Left lung (tissue), 10 donors: Measurements from ENCODE around the gene ERVFRD-1. TPM values are rescaled to one million over a fixed set of nuclear protein-coding genes. Genes with fewer than 3 reads are reported as not detected.

ENCODE experiments used
- ATAC-seq: fragments of 200-7000 bp; cut with Tn5 transposase; one replicate; pipeline ENCODE4 v1.9.1; 2020; ENCODE audit warnings: moderate library complexity
- DNase-seq, 4 donors: peaks; one replicate each; pipeline ENCODE4 v3.0.0-alpha.2; 2013 to 2020
- H3K27ac ChIP-seq, 2 donors: fragments of 200-600 bp; sonication (generic) in 1 of 2; one replicate each; pipeline versions ENCODE4 v1.5.0 to v1.8.0; 2020 to 2021
- H3K27me3 ChIP-seq, 2 donors: fragments of 200-600 bp; sonication (generic) in 1 of 2; one replicate each; pipeline versions ENCODE4 v1.5.0 to v1.8.0; 2020 to 2021
- H3K36me3 ChIP-seq, 2 donors: fragments of 200-600 bp; sonication (generic) in 1 of 2; one replicate each; pipeline versions ENCODE4 v1.5.0 to v1.8.0; 2020 to 2021
- H3K4me1 ChIP-seq, 2 donors: fragments of 200-600 bp; one replicate each; pipeline ENCODE4 v1.8.0; 2021
- H3K4me3 ChIP-seq, 2 donors: fragments of 200-600 bp; sonication (generic) in 1 of 2; one replicate each; pipeline versions ENCODE4 v1.5.0 to v1.8.0; 2020 to 2021; ENCODE audit warnings: mild to moderate bottlenecking in 1 of 2
- H3K9me3 ChIP-seq, 2 donors: fragments of 200-600 bp; sonication (generic) in 1 of 2; one replicate each; pipeline versions ENCODE4 v1.5.0 to v1.8.0; 2020 to 2021
- CTCF ChIP-seq, 2 donors: fragments of 200-600 bp; sonication (generic) in 1 of 2; IDR thresholded peaks; one replicate each; pipeline versions ENCODE4 v1.5.0 to v1.8.0; 2021; ENCODE audit warnings: antibody characterized with exemption in 2 of 2
- intact Hi-C, 2 donors: fragments of 100-400 bp; cut with DNase I; formaldehyde crosslinking; loops; one replicate each; pipeline versions ENCODE4 v1.11.2 to v1.14.2; 2022
- polyA plus RNA-seq, 6 donors: library from polyadenylated mRNA; unstranded; fragments of 120-200 nt; gene quantifications; one replicate each; pipeline ENCODE4 v1.2.1, GENCODE V29; 2013; ENCODE audit not compliant: insufficient read length in 6 of 6
- total RNA-seq, 2 donors: library from RNA; stranded (reverse); fragmentation: NEBNext Ultra II Directional; extraction: Animal tissue kit (Norgen Biotek cat#: 25700); gene quantifications; one replicate each; pipeline ENCODE4 v1.2.1, GENCODE V29; 2021
- donor health status: DM: no; HTN: yes; CAD: no.
- donor health status: DM: no; HTN: no; CAD: no.

ERVFRD-1 gene
- total and polyA plus RNA-seq, 8 donors, result 0.09 to 0.18 (median 0.13) TPM; not detected in 1

GRCh38 chr6:11069760-11070159, 41.8 kb downstream of the ERVFRD-1 start:
- Histone ChIP-seq H3K27me3 (peaks cover 0 to 6% of the 10 kb centered on the region in 2 donors), H3K36me3 (no peaks in the 10 kb centered on the region), H3K9me3 (no peaks in the 10 kb centered on the region), H3K27ac (no peak overlapping the region), H3K4me1 (no peaks in the 10 kb centered on the region), H3K4me3 (no peak overlapping the region)
- intact Hi-C loops, result loop anchor here in 1 of 2 donors (5.0 kb wide), 1 partner anchor 117 kb away; no protein-coding TSS in a partner anchor
- TF ChIP-seq CTCF (IDR thresholded peaks at IDR 0.05), result no peak
- ATAC-seq (no peak), DNase-seq (no peak)

GRCh38 chr6:11067348-11067747, 44.2 kb downstream of the ERVFRD-1 start:
- no peak for TF ChIP-seq CTCF (IDR thresholded peaks at IDR 0.05)
- Histone ChIP-seq H3K27me3 (peaks cover 0 to 6% of the 10 kb centered on the region in 2 donors), H3K4me1 (no peaks in the 10 kb centered on the region), H3K36me3 (no peaks in the 10 kb centered on the region), H3K4me3 (no peak overlapping the region), H3K9me3 (no peaks in the 10 kb centered on the region), H3K27ac (no peak overlapping the region)
- DNase-seq (no peak), ATAC-seq (no peak)
- intact Hi-C loops, result loop anchor here in 1 of 2 donors (5.0 kb wide), 1 partner anchor 115 kb away; no protein-coding TSS in a partner anchor

GRCh38 chr6:11066505-11067347, 44.8 kb downstream of the ERVFRD-1 start:
- Histone ChIP-seq H3K4me3 (no peak overlapping the region), H3K27me3 (peaks cover 0 to 11% of the 10 kb centered on the region in 2 donors), H3K4me1 (no peaks in the 10 kb centered on the region), H3K9me3 (no peaks in the 10 kb centered on the region), H3K36me3 (no peaks in the 10 kb centered on the region), H3K27ac (no peak overlapping the region)
- TF ChIP-seq CTCF (IDR thresholded peaks at IDR 0.05), result no peak
- intact Hi-C loops, result loop anchor here in 1 of 2 donors (5.0 kb wide), 1 partner anchor 114 kb away; no protein-coding TSS in a partner anchor
- DNase-seq (no peak), ATAC-seq (no peak)

GRCh38 chr6:11065436-11066202, 45.9 kb downstream of the ERVFRD-1 start:
- Histone ChIP-seq H3K4me3 (no peak overlapping the region), H3K27ac (no peak overlapping the region), H3K9me3 (no peaks in the 10 kb centered on the region), H3K27me3 (peaks cover 0 to 12% of the 10 kb centered on the region in 2 donors), H3K4me1 (no peaks in the 10 kb centered on the region), H3K36me3 (no peaks in the 10 kb centered on the region)
- intact Hi-C loops, result loop anchor here in 1 of 2 donors (5.0 kb wide), 1 partner anchor 113 kb away; no protein-coding TSS in a partner anchor
- DNase-seq, result no peak
- no peak for ATAC-seq
- no peak for TF ChIP-seq CTCF (IDR thresholded peaks at IDR 0.05)

- H3K36me3 ChIP-seq, result no peaks in the 10 kb centered on the region
- DNase-seq (no peak), ATAC-seq (no peak)
- no peak overlapping the region for H3K27ac ChIP-seq
- H3K27me3 ChIP-seq, result peaks cover 0 to 12% of the 10 kb centered on the region in 2 donors
- no peaks in the 10 kb centered on the region for H3K4me1 ChIP-seq
- H3K4me3 ChIP-seq, result no peak overlapping the region
- TF ChIP-seq CTCF (IDR thresholded peaks at IDR 0.05), result no peak
- H3K9me3 ChIP-seq, result no peaks in the 10 kb centered on the region
- intact Hi-C loops, result loop anchor here in 1 of 2 donors (5.0 kb wide), 1 partner anchor 113 kb away; no protein-coding TSS in a partner anchor
These were observed 46.7 kb downstream of the ERVFRD-1 start for GRCh38 chr6:11064836-11065235.
